Bronchial epithelial cell (primary cell): Measurements from ENCODE around the gene CFAP221. TPM values are rescaled to one million over a fixed set of nuclear protein-coding genes. Genes with fewer than 3 reads are reported as not detected.

Experiments
- DNase-seq: peaks from one replicate; pipeline ENCODE4 v3.0.0-alpha.2; 2010; ENCODE audit warnings: low read depth
- FAIRE-seq: peaks from 2 replicates; lab custom pipeline; 2011; peaks lifted over from hg19 to GRCh38; lab: Jason Lieb, UNC
- H3K27me3 ChIP-seq: 2 replicates; pipeline ENCODE4 v1.5.1; 2011; ENCODE audit warnings: low read length; ENCODE audit not compliant: control insufficient read depth, insufficient read depth
- H3K36me3 ChIP-seq: 2 replicates; pipeline ENCODE4 v1.5.1; 2011; ENCODE audit warnings: low read length; ENCODE audit not compliant: control insufficient read depth, insufficient read depth
- H3K4me3 ChIP-seq: 2 replicates; pipeline ENCODE4 v1.5.1; 2011; ENCODE audit warnings: mild to moderate bottlenecking, low read depth, low read length, control low read depth
- CTCF ChIP-seq: IDR thresholded peaks from 2 replicates; pipeline ENCODE4 v1.5.1; 2011; ENCODE audit warnings: mild to moderate bottlenecking, moderate library complexity, low read length, control low read depth, inconsistent platforms; ENCODE audit not compliant: insufficient read depth, severe bottlenecking
- total RNA-seq: library from RNA; depleted of rRNA; stranded (reverse); fragments of >200 nt; gene quantifications from 2 replicates; pipeline ENCODE4 v1.2.1, GENCODE V29; 2014

Gene CFAP221
- total RNA-seq, 1 donor from 2014 or later, result 0.26 TPM

GRCh38 chr2:119548516-119549120 lies 4.4 kb downstream of the CFAP221 start:
- FAIRE-seq (no peak), DNase-seq (no peak)
- TF ChIP-seq CTCF, result no peak
- Histone ChIP-seq H3K27me3 (peaks cover 2% of the 10 kb centered on the region), H3K36me3 (no peaks in the 10 kb centered on the region), H3K4me3 (no peak overlapping the region)

GRCh38 chr2:119549241-119549640 lies 5.0 kb downstream of the CFAP221 start:
- FAIRE-seq, result no peak
- TF ChIP-seq CTCF, result no peak

GRCh38 chr2:119550346-119550745 lies 6.1 kb downstream of the CFAP221 start:
- Histone ChIP-seq H3K4me3 (no peak overlapping the region), H3K36me3 (no peaks in the 10 kb centered on the region), H3K27me3 (no peaks in the 10 kb centered on the region)
- DNase-seq (peak; percentile 38), FAIRE-seq (no peak)
- TF ChIP-seq CTCF, result no peak

More at GRCh38 chr2:119549241-119549640, 5.0 kb downstream of the CFAP221 start:
- H3K4me3 ChIP-seq, result no peak overlapping the region
- DNase-seq, result peak; percentile 43
- H3K27me3 ChIP-seq, result peaks cover 2% of the 10 kb centered on the region
- no peaks in the 10 kb centered on the region for H3K36me3 ChIP-seq

- no peak for FAIRE-seq
- H3K27me3 ChIP-seq, result no peaks in the 10 kb centered on the region
These were observed 6.6 kb downstream of the CFAP221 start for GRCh38 chr2:119550856-119551255.

GRCh38 chr2:119552902-119553301 lies 8.7 kb downstream of the CFAP221 start:
- no peak for DNase-seq
- no peak for FAIRE-seq
- Histone ChIP-seq H3K27me3 (no peaks in the 10 kb centered on the region), H3K36me3 (no peaks in the 10 kb centered on the region), H3K4me3 (no peak overlapping the region)
- TF ChIP-seq CTCF, result no peak

More at GRCh38 chr2:119550856-119551255, 6.6 kb downstream of the CFAP221 start:
- no peak for TF ChIP-seq CTCF
- Histone ChIP-seq H3K36me3 (no peaks in the 10 kb centered on the region), H3K4me3 (no peak overlapping the region)
- DNase-seq, result no peak

- Histone ChIP-seq H3K27me3 (no peaks in the 10 kb centered on the region), H3K4me3 (no peak overlapping the region), H3K36me3 (no peaks in the 10 kb centered on the region)
- FAIRE-seq (no peak), DNase-seq (no peak)
- no peak for TF ChIP-seq CTCF
These were observed 9.6 kb downstream of the CFAP221 start for GRCh38 chr2:119553687-119554344.
